Measurements from ENCODE around the gene ARHGAP24.
A peak's percentile ranks its signal among the peaks of the same experiment; 100 is the strongest.

ARHGAP24 gene

DNA sequence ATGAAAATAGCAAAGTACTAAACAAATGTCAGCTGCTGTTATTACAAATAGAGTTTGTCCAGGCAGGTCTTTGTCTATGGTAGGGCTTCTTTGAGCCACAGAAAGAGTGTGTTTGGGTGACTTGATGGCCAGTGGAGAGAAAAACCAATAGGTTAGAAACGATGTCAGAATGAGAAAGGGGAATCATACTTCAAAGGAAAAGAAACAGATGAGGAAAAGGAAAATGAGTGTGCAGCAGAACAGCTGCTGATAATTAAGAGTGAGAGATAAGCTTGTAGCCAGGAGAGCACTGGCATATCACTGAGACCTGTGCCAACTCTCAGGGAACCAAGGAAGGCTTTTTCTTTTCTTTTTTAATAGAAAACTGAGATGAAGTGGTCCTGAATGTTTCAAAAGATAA, 257.2 kb downstream of the ARHGAP24 start:
- H3K9me3 Mint-ChIP-seq, result no peaks in the 10 kb centered on the region
- peaks cover 32% of the 10 kb centered on the region for H3K4me1 Mint-ChIP-seq
- H3K27ac Mint-ChIP-seq, result peak overlapping the region in 1 of 3 experiments; percentile 24
- no peak overlapping the region for H3K4me3 Mint-ChIP-seq
- no peaks in the 10 kb centered on the region for H3K27me3 Mint-ChIP-seq (ENCODE audit: low read depth)
- H3K36me3 Mint-ChIP-seq (ENCODE audit: low read depth), result no peaks in the 10 kb centered on the region
- TF ChIP-seq, protein P1, sequence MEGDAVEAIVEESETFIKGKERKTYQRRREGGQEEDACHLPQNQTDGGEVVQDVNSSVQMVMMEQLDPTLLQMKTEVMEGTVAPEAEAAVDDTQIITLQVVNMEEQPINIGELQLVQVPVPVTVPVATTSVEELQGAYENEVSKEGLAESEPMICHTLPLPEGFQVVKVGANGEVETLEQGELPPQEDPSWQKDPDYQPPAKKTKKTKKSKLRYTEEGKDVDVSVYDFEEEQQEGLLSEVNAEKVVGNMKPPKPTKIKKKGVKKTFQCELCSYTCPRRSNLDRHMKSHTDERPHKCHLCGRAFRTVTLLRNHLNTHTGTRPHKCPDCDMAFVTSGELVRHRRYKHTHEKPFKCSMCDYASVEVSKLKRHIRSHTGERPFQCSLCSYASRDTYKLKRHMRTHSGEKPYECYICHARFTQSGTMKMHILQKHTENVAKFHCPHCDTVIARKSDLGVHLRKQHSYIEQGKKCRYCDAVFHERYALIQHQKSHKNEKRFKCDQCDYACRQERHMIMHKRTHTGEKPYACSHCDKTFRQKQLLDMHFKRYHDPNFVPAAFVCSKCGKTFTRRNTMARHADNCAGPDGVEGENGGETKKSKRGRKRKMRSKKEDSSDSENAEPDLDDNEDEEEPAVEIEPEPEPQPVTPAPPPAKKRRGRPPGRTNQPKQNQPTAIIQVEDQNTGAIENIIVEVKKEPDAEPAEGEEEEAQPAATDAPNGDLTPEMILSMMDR (IDR thresholded peaks at IDR 0.05; ENCODE audit: unreplicated experiment in 3 of 3), result no peak

DNA sequence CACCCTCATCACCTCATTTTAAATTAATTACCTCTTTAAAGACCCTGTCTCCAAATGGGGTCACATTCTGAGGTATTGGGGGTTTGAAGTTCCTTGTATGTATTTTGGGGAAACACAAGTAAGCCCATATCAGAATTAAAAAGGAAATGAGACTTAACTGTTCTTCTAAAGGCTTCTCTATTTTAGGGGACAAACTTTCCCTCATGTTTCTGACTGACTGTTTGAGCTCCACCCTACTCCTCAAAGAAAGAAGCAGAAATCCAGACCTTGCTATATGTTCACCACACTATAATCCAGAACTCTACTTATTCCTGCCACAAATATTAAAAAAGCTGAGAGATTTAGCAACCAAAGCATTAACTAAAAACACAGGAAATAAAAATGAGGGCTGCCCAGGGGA, 258.8 kb downstream of the ARHGAP24 start:
- H3K9me3 Mint-ChIP-seq, result no peaks in the 10 kb centered on the region
- peaks cover 19% of the 10 kb centered on the region for H3K4me1 Mint-ChIP-seq
- no peaks in the 10 kb centered on the region for H3K27me3 Mint-ChIP-seq (ENCODE audit: low read depth)
- H3K27ac Mint-ChIP-seq, result peak overlapping the region in 1 of 3 experiments; percentile 23
- no peaks in the 10 kb centered on the region for H3K36me3 Mint-ChIP-seq (ENCODE audit: low read depth)
- H3K4me3 Mint-ChIP-seq, result no peak overlapping the region
- TF ChIP-seq, protein P1 (IDR thresholded peaks at IDR 0.05; ENCODE audit: unreplicated experiment in 3 of 3), result no peak

DNA sequence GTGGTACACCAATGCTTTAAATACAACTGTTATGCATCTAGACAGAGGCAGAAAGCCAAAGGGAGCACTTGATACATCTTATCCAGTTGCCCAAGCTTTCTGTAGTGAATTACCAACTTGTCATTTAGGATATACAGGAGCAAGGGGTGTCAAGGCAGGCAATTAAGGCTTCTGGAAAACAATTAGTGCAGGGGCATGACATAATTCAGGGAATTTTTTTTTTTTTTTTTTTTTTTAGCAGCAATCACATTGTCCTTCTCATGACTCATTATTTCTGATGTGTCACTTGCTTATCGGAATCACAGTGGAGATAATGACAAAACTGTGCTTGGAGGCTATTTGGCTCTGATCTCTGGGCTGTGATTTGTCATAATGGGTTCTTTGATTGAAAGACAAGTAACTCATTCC, 259.5 kb downstream of the ARHGAP24 start:
- H3K27me3 Mint-ChIP-seq (ENCODE audit: low read depth), result no peaks in the 10 kb centered on the region
- TF ChIP-seq, protein P1 (IDR thresholded peaks at IDR 0.05; ENCODE audit: unreplicated experiment in 3 of 3), result no peak
- H3K4me1 Mint-ChIP-seq, result peaks cover 13% of the 10 kb centered on the region
- H3K9me3 Mint-ChIP-seq, result no peaks in the 10 kb centered on the region
- peak overlapping the region in 1 of 3 experiments; percentile 23 for H3K27ac Mint-ChIP-seq
- H3K36me3 Mint-ChIP-seq (ENCODE audit: low read depth), result no peaks in the 10 kb centered on the region
- H3K4me3 Mint-ChIP-seq, result no peak overlapping the region

DNA sequence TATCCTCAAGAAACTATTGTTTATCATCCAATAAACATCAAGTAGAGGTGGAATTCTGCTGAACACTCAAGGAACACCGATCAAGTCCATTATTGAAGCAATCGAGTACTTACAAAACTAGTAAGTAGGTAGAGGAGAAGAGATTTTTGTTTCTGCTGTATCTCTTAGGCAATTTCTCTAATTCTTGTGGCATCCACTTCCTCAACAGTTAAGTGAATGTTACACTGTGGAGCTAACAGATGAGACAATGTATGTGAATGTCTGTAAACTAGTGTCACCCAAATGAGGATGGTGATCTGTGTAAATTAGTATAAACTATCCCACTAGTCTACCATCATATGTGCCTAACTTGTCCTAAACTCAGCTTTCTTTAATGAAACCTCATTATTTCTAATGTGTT, 261.6 kb downstream of the ARHGAP24 start:
- TF ChIP-seq, protein P1 (IDR thresholded peaks at IDR 0.05; ENCODE audit: unreplicated experiment in 3 of 3), result no peak
- H3K36me3 Mint-ChIP-seq (ENCODE audit: low read depth), result no peaks in the 10 kb centered on the region
- H3K4me1 Mint-ChIP-seq, result peaks cover 10% of the 10 kb centered on the region
- H3K27ac Mint-ChIP-seq, result no peak overlapping the region
- H3K27me3 Mint-ChIP-seq (ENCODE audit: low read depth), result no peaks in the 10 kb centered on the region
- no peak overlapping the region for H3K4me3 Mint-ChIP-seq
- H3K9me3 Mint-ChIP-seq, result no peaks in the 10 kb centered on the region

DNA sequence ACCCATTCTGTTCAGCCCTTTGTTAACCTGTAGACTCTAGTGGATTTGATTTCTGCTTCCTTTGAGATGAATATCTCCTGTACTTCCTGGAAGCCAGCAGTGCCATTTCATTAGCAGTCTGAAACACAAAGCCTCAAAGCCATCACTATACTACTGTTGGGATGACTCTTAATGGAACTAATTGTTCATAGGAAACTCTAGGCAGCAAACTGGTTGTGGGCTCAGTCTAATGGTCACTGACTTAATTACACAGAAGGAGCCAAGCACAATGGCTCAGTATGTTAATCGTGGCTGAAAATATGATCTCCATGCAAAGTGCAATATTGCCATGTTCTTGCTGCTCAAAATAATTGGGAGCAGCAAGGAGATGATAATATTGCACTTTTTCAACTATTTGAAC, 262.3 kb downstream of the ARHGAP24 start:
- Mint-ChIP-seq H3K36me3 (ENCODE audit: low read depth) (no peaks in the 10 kb centered on the region), H3K27ac (no peak overlapping the region), H3K9me3 (no peaks in the 10 kb centered on the region), H3K4me3 (no peak overlapping the region), H3K4me1 (peaks cover 10% of the 10 kb centered on the region), H3K27me3 (ENCODE audit: low read depth) (no peaks in the 10 kb centered on the region)
- TF ChIP-seq, protein P1 (IDR thresholded peaks at IDR 0.05; ENCODE audit: unreplicated experiment in 3 of 3), result no peak

DNA sequence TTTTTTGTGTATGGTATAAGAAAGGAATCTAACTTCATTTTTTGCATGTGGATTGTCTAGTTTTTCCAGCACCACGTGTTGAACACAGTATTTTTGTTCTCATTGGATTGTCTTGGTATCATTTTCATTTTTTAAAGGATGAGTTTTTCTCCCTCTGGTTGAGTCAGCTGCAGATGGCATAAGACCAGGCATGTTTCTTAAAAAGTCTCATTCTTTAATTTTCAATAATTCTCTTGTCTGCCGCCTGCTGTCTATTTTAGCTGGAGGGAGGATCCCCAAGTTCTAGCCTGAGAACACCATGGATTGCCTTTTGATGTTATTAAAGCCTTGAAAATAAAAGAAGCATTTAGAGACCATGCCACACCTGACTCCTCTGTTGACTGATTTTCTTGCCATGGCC, 263.8 kb downstream of the ARHGAP24 start:
- H3K27me3 Mint-ChIP-seq (ENCODE audit: low read depth), result no peaks in the 10 kb centered on the region
- no peak overlapping the region for H3K27ac Mint-ChIP-seq
- TF ChIP-seq, protein P1 (IDR thresholded peaks at IDR 0.05; ENCODE audit: unreplicated experiment in 3 of 3), result no peak
- peaks cover 10% of the 10 kb centered on the region for H3K4me1 Mint-ChIP-seq
- no peak overlapping the region for H3K4me3 Mint-ChIP-seq
- H3K36me3 Mint-ChIP-seq (ENCODE audit: low read depth), result no peaks in the 10 kb centered on the region
- no peaks in the 10 kb centered on the region for H3K9me3 Mint-ChIP-seq
